ENCODE results near the gene TTPAL.

The TTPAL gene

GRCh38 chr20:44513871-44514270 is 38.2 kb downstream of the TTPAL start:
- no peak overlapping the region for H3K4me3 ChIP-seq (ENCODE audit: low read length)
- TF ChIP-seq ZNF274 (IDR thresholded peaks at IDR 0.05; ENCODE audit: low read depth, low read length): no peak

- H3K4me3 ChIP-seq (ENCODE audit: low read length): no peak overlapping the region
- TF ChIP-seq ZNF274 (IDR thresholded peaks at IDR 0.05; ENCODE audit: low read depth, low read length): no peak
These were observed 40.8 kb downstream of the TTPAL start for GRCh38 chr20:44516491-44516890.

GRCh38 chr20:44517454-44517853 is 41.8 kb downstream of the TTPAL start:
- H3K4me3 ChIP-seq (ENCODE audit: low read length): no peak overlapping the region
- no peak for TF ChIP-seq ZNF274 (IDR thresholded peaks at IDR 0.05; ENCODE audit: low read depth, low read length)

- no peak overlapping the region for H3K4me3 ChIP-seq (ENCODE audit: low read length)
- no peak for TF ChIP-seq ZNF274 (IDR thresholded peaks at IDR 0.05; ENCODE audit: low read depth, low read length)
These were observed 42.6 kb downstream of the TTPAL start for GRCh38 chr20:44518248-44518647.

- peak overlapping the region; percentile 95 for H3K4me3 ChIP-seq (ENCODE audit: low read length)
- TF ChIP-seq ZNF274 (IDR thresholded peaks at IDR 0.05; ENCODE audit: low read depth, low read length): no peak
These were observed 45.2 kb downstream of the TTPAL start for GRCh38 chr20:44520881-44521280.

- peak within 1 kb of the TSS; percentile 95 for H3K4me3 ChIP-seq (ENCODE audit: low read length)
- TF ChIP-seq ZNF274 (IDR thresholded peaks at IDR 0.05; ENCODE audit: low read depth, low read length): no peak
These were observed 46.1 kb downstream of the TTPAL start, which contains the start of gene SERINC3 for GRCh38 chr20:44521484-44522481. Gene SERINC3 (minus strand): TSS chr20:44522070. CDS start chr20:44521951, 119 bp downstream.

GRCh38 chr20:44522841-44523240 is 47.2 kb downstream of the TTPAL start:
- no peak for TF ChIP-seq ZNF274 (IDR thresholded peaks at IDR 0.05; ENCODE audit: low read depth, low read length)
- no peak overlapping the region for H3K4me3 ChIP-seq (ENCODE audit: low read length)

- H3K4me3 ChIP-seq (ENCODE audit: low read length): no peak overlapping the region
- no peak for TF ChIP-seq ZNF274 (IDR thresholded peaks at IDR 0.05; ENCODE audit: low read depth, low read length)
These were observed 48.1 kb downstream of the TTPAL start for GRCh38 chr20:44523746-44524145.

- no peak for TF ChIP-seq ZNF274 (IDR thresholded peaks at IDR 0.05; ENCODE audit: low read depth, low read length)
- H3K4me3 ChIP-seq (ENCODE audit: low read length): no peak overlapping the region
These were observed 50.5 kb downstream of the TTPAL start for GRCh38 chr20:44526129-44526528.

GRCh38 chr20:44527716-44528199 is 52.1 kb downstream of the TTPAL start:
- no peak for TF ChIP-seq ZNF274 (IDR thresholded peaks at IDR 0.05; ENCODE audit: low read depth, low read length)
- H3K4me3 ChIP-seq (ENCODE audit: low read length): no peak overlapping the region

GRCh38 chr20:44528309-44528708 is 52.6 kb downstream of the TTPAL start:
- no peak for TF ChIP-seq ZNF274 (IDR thresholded peaks at IDR 0.05; ENCODE audit: low read depth, low read length)
- H3K4me3 ChIP-seq (ENCODE audit: low read length): no peak overlapping the region

GRCh38 chr20:44532259-44532980 is 56.7 kb downstream of the TTPAL start:
- no peak for TF ChIP-seq ZNF274 (IDR thresholded peaks at IDR 0.05; ENCODE audit: low read depth, low read length)
- H3K4me3 ChIP-seq (ENCODE audit: low read length): peak overlapping the region; percentile 71

GRCh38 chr20:44532981-44533331 is 57.3 kb downstream of the TTPAL start:
- no peak overlapping the region for H3K4me3 ChIP-seq (ENCODE audit: low read length)
- TF ChIP-seq ZNF274 (IDR thresholded peaks at IDR 0.05; ENCODE audit: low read depth, low read length): no peak

GRCh38 chr20:44533928-44534327 is 58.3 kb downstream of the TTPAL start:
- no peak overlapping the region for H3K4me3 ChIP-seq (ENCODE audit: low read length)
- TF ChIP-seq ZNF274 (IDR thresholded peaks at IDR 0.05; ENCODE audit: low read depth, low read length): no peak

- no peak overlapping the region for H3K4me3 ChIP-seq (ENCODE audit: low read length)
- no peak for TF ChIP-seq ZNF274 (IDR thresholded peaks at IDR 0.05; ENCODE audit: low read depth, low read length)
These were observed 60.5 kb downstream of the TTPAL start for GRCh38 chr20:44536175-44536574.

Measured in GM08714 (cell line).